Pancreas (tissue), 10 donors: Measurements from ENCODE around the gene STK11IP. TPM values are rescaled to one million over a fixed set of nuclear protein-coding genes. Genes with fewer than 3 reads are reported as not detected.

ENCODE experiments used
- ATAC-seq, 4 donors: fragments of 200-7000 bp; cut with Tn5 transposase; one replicate each; pipeline versions ENCODE4 v1.8.0 to v1.9.1; 2020; ENCODE audit warnings: mild to moderate bottlenecking in 4 of 4, moderate library complexity in 4 of 4
- DNase-seq, 6 donors: peaks; one replicate each; pipeline ENCODE4 v3.0.0-alpha.2; 2020
- FAIRE-seq: peaks from 2 replicates; lab custom pipeline; 2012; peaks lifted over from hg19 to GRCh38; lab: Jason Lieb, UNC
- H3K27ac ChIP-seq, 4 donors: fragments of 200-600 bp; sonication (generic); 1 replicate in 3 of 4; 2 replicates in 1 of 4; pipeline versions ENCODE4 v1.5.0 to v1.8.0; 2020
- H3K27me3 ChIP-seq, 4 donors: fragments of 200-600 bp; one replicate each; pipeline ENCODE4 v1.8.0; 2021
- H3K36me3 ChIP-seq, 3 donors: fragments of 200-600 bp; sonication (generic) in 1 of 3; one replicate each; pipeline versions ENCODE4 v1.5.0 to v1.8.0; 2020 to 2021
- H3K4me1 ChIP-seq, 3 donors: fragments of 200-600 bp; one replicate each; pipeline ENCODE4 v1.8.0; 2021
- H3K4me3 ChIP-seq, 4 donors: fragments of 200-600 bp; sonication (generic) in 2 of 4; one replicate each; pipeline versions ENCODE4 v1.5.0 to v1.8.0; 2020 to 2021
- H3K9me3 ChIP-seq, 4 donors: fragments of 200-600 bp; one replicate each; pipeline ENCODE4 v1.8.0; 2021
- WGBS, 2 donors: extraction: QIAGEN DNeasy Blood & Tissue Kit; methylation state at CpG; one replicate each; pipeline ENCODE4 v1.1.7; 2013; 5-methylcytosine and 5-hydroxymethylcytosine counted together
- intact Hi-C, 3 donors: fragments of 100-400 bp; cut with DNase I; formaldehyde crosslinking; loops; one replicate each; pipeline versions ENCODE4 v1.11.1 to v1.14.2; 2022
- polyA plus RNA-seq, 2 donors: library from polyadenylated mRNA; stranded (reverse); fragments of 200-250 nt; gene quantifications; one replicate each; pipeline ENCODE4 v1.2.3, GENCODE V29; 2013
- total RNA-seq, 6 donors: library from RNA; stranded (reverse); fragmentation: NEBNext Ultra II Directional in 4 of 6; extraction: Animal tissue kit (Norgen Biotek cat#: 25700) in 4 of 6; gene quantifications; one replicate each; pipeline versions ENCODE4 v1.2.1 to v1.2.4, GENCODE V29; 2021 to 2023
- TF ChIP-seq, protein P1 (sequence below), 4 donors: fragments of 200-600 bp; sonication (generic) in 3 of 4; IDR thresholded peaks; one replicate each; pipeline versions ENCODE4 v1.5.0 to v1.8.0; 2021; ENCODE audit warnings: antibody characterized with exemption in 4 of 4
- donor health status: healthy with polysubstance abuse.
- donor health status: DM: no; HTN: no; CAD: no; lungs with moderate emphysema.
- donor health status: DM: no; HTN: no; CAD: no.
- donor health status: control.
- donor health status: control.
- donor health status: Bipolar disorder and iron deficiency.
- donor health status: DM: yes; HTN: yes; CAD: no.
- donor health status: DM: no; HTN: no; CAD: no.
- donor health status: DM: no; HTN: no; CAD: no.
- donor health status: DM: yes; HTN: yes; CAD: no.

Gene STK11IP
- total and polyA plus RNA-seq, 8 donors = 9.0 to 43.8 (median 13.7) TPM

DNA sequence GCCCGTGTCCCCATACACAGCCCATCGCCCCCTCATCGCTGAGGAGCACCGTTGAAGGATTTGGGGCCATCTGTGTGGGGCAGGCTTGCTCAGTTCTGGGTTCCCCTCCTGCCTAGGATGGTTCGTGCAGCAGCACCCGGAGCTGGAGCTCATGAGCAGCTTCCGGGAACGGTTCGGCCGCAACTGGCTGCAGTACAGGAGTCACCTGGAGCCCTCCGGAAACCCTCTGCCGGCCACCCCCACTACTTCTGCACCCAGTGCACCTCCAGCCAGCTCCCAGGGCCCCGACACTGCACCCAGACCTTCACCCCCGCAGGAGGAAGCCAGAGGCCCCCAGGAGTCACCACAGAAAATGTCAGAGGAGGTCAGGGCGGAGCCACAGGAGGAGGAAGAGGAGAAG lies 10.3 kb downstream of the STK11IP start:
- WGBS, 2 donors = 91 to 94% methylated on average over 15 of the region's 15 CpGs
- no peaks in the 10 kb centered on the region for H3K27me3 ChIP-seq
- intact Hi-C loops = no loop called here
- ATAC-seq (no peak), FAIRE-seq (no peak), DNase-seq (no peak)
- H3K9me3 ChIP-seq = no peaks in the 10 kb centered on the region
- TF ChIP-seq, protein P1, sequence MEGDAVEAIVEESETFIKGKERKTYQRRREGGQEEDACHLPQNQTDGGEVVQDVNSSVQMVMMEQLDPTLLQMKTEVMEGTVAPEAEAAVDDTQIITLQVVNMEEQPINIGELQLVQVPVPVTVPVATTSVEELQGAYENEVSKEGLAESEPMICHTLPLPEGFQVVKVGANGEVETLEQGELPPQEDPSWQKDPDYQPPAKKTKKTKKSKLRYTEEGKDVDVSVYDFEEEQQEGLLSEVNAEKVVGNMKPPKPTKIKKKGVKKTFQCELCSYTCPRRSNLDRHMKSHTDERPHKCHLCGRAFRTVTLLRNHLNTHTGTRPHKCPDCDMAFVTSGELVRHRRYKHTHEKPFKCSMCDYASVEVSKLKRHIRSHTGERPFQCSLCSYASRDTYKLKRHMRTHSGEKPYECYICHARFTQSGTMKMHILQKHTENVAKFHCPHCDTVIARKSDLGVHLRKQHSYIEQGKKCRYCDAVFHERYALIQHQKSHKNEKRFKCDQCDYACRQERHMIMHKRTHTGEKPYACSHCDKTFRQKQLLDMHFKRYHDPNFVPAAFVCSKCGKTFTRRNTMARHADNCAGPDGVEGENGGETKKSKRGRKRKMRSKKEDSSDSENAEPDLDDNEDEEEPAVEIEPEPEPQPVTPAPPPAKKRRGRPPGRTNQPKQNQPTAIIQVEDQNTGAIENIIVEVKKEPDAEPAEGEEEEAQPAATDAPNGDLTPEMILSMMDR (IDR thresholded peaks at IDR 0.05) = no peak
- H3K4me3 ChIP-seq = no peak overlapping the region
- H3K27ac ChIP-seq = no peak overlapping the region
- H3K4me1 ChIP-seq = no peaks in the 10 kb centered on the region
- peaks cover 0 to 22% (median 0%) of the 10 kb centered on the region in 3 donors for H3K36me3 ChIP-seq

DNA sequence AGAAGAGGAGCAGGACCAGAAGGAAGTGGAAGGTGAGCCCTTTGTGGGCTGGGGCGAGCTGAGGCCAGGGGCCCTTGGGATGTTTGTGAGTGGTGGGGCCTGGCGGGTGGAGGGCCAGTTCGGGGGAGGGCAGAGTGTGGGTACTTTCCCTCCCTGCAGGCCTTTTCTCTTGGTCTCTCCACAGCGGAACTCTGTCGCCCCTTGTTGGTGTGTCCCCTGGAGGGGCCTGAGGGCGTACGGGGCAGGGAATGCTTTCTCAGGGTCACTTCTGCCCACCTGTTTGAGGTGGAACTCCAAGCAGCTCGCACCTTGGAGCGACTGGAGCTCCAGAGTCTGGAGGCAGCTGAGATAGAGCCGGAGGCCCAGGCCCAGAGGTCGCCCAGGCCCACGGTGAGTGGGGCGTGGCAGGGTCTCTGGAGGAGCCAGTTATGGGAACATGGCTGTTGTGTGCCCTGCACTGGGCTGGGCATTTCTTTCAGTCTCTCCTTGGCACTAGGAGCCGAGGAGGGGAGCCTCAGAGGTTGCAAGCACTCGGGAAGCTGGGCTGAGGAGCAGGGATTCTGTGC lies 10.8 kb downstream of the STK11IP start:
- FAIRE-seq = no peak
- Histone ChIP-seq H3K9me3 (no peaks in the 10 kb centered on the region), H3K36me3 (peaks cover 0 to 22% (median 0%) of the 10 kb centered on the region in 3 donors), H3K4me3 (no peak overlapping the region), H3K27ac (no peak overlapping the region), H3K4me1 (no peaks in the 10 kb centered on the region), H3K27me3 (no peaks in the 10 kb centered on the region)
- TF ChIP-seq, protein P1 (IDR thresholded peaks at IDR 0.05) = no peak
- 80 to 83% methylated on average over 15 of the region's 15 CpGs for WGBS, 2 donors
- DNase-seq = no peak
- intact Hi-C loops = no loop called here
- no peak for ATAC-seq

DNA sequence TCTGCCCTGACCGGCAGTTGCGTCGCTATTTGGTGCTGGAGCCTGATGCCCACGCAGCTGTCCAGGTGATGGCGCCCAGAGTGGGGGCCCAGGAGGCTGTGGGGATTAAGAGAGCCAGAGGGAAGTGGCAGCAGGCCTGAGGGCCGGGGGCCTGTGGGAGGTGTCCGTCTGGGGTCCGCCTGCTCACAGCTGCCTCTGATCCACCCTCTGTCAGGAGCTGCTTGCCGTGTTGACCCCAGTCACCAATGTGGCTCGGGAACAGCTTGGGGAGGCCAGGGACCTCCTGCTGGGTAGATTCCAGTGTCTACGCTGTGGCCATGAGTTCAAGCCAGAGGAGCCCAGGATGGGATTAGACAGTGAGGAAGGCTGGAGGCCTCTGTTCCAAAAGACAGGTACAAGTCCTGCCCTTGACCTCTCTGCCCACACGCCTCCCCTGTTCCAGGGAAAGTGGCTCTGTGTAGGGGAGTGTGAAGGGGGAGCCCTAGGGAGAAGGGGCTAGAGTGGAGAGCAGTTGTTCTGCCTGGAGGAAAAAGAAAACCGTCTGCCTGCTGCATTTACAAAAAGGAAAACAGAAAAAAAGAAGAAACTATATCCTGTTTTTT lies 11.6 kb downstream of the STK11IP start:
- Histone ChIP-seq H3K27ac (no peak overlapping the region), H3K4me1 (no peaks in the 10 kb centered on the region), H3K9me3 (no peaks in the 10 kb centered on the region), H3K4me3 (no peak overlapping the region), H3K36me3 (peaks cover 0 to 24% (median 0%) of the 10 kb centered on the region in 3 donors), H3K27me3 (no peaks in the 10 kb centered on the region)
- 84 to 94% methylated on average over 13 of the region's 13 CpGs for WGBS, 2 donors
- no peak for ATAC-seq
- intact Hi-C loops = no loop called here
- FAIRE-seq = no peak
- no peak for DNase-seq
- TF ChIP-seq, protein P1 (IDR thresholded peaks at IDR 0.05) = no peak

DNA sequence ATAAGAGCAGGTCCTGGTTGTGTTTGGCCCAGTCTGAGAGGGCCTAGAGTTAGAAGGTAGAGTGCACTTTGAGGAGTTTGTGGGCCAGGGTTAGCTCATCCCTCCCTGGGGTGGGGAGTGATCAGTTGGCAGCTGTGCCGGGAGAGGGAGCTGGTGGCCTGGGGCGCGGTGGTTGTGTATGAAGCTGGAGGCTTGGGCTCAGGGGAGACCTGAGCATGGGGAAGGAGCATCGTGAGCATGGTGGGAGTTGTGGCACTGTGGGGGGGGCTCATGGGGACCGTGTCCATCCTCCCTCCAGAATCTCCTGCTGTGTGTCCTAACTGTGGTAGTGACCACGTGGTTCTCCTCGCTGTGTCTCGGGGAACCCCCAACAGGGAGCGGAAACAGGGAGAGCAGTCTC lies 13.6 kb downstream of the STK11IP start:
- H3K4me1 ChIP-seq = no peaks in the 10 kb centered on the region
- H3K27me3 ChIP-seq = no peaks in the 10 kb centered on the region
- intact Hi-C loops = no loop called here
- H3K27ac ChIP-seq = no peak overlapping the region
- WGBS, 2 donors = 88 to 95% methylated on average over 9 of the region's 9 CpGs
- ATAC-seq = no peak
- H3K4me3 ChIP-seq = no peak overlapping the region
- TF ChIP-seq, protein P1 (IDR thresholded peaks at IDR 0.05) = no peak
- H3K36me3 ChIP-seq = peaks cover 0 to 27% (median 0%) of the 10 kb centered on the region in 3 donors
- DNase-seq = no peak
- no peak for FAIRE-seq
- no peaks in the 10 kb centered on the region for H3K9me3 ChIP-seq
